Heart left ventricle (tissue), 13 donors: ENCODE results near the gene NFE2L3.

Experiments used
- CTCF ChIP-seq, 12 donors: fragments of 200-600 bp; sonication (generic) in 4 of 12; IDR thresholded peaks; one replicate each; pipeline versions ENCODE4 v1.5.0 to v1.8.0; 2018 to 2022; ENCODE audit warnings: antibody characterized with exemption in 12 of 12, mild to moderate bottlenecking in 5 of 12
- POLR2A ChIP-seq, 2 donors: fragments of 450-650 bp; IDR thresholded peaks; one replicate each; pipeline ENCODE4 v1.6.1; 2017; ENCODE audit warnings: antibody characterized with exemption in 2 of 2, mild to moderate bottlenecking in 2 of 2, moderate library complexity in 2 of 2
- donor health status: ischemic (EF 13 %, LVEDD 7.1; RV severe dilation, severe dysfunction).
- donor health status: DM: no; HTN: yes; CAD: no.
- donor health status: DM: no; HTN: no; CAD: no.
- donor health status: ischemic (EF 25% LVEDD 6.9; RV normal size, moderate dysfunction).
- donor health status: ischemic (EF 25% LVEDD 5.7; RV mildly dilated, moderate dysfunction).
- donor health status: ischemic (EF 35%, LVEDD 5.7; RV mildly dilated, moderate dysfunction).
- donor health status: nonischemic (EF 11% LVEDD 7.7; RV severe dilation, severe dysfunction).
- donor health status: DM: yes; HTN: yes; CAD: no.
- donor health status: PGD.
- donor health status: ischemic (EF 29% LVEDD 5.4; RV normal size, mild dysfunction).
- donor health status: nonischemic (EF 23%, LVEDD 6.1; RV moderate dilation, normal function).

- TF ChIP-seq POLR2A (IDR thresholded peaks at IDR 0.05) (no peak), CTCF (IDR thresholded peaks at IDR 0.05) (peak; percentile 69 to 87 (median 78))
Observed at GRCh38 chr7:26198133-26198780, 46.3 kb downstream of the NFE2L3 start.
